Right atrium auricular region (tissue), 2 donors: ENCODE data around the gene SF3A1. TPM values are rescaled to one million over a fixed set of nuclear protein-coding genes. Genes with fewer than 3 reads are reported as not detected.

ENCODE experiments used
- DNase-seq: peaks from one replicate; pipeline ENCODE4 v3.0.0-alpha.2; 2019; ENCODE audit warnings: low spot score
- H3K27ac ChIP-seq, 2 donors: fragments of 200-600 bp; sonication (generic); 1 replicate in 1 of 2; 2 replicates in 1 of 2; pipeline ENCODE4 v1.5.1; 2016 to 2019
- H3K27me3 ChIP-seq, 2 donors: fragments of 200-600 bp; sonication (generic); one replicate each; pipeline versions ENCODE4 v1.5.1 to v1.6.0; 2017 to 2019
- H3K36me3 ChIP-seq: fragments of 200-600 bp; sonication (generic); one replicate; pipeline ENCODE4 v1.5.1; 2016
- H3K4me1 ChIP-seq, 2 donors: fragments of 200-600 bp; sonication (generic); one replicate each; pipeline versions ENCODE4 v1.5.1 to v1.6.0; 2017 to 2019
- H3K4me3 ChIP-seq, 2 donors: fragments of 200-600 bp; sonication (generic); 1 replicate in 1 of 2; 2 replicates in 1 of 2; pipeline ENCODE4 v1.5.1; 2017 to 2019; ENCODE audit warnings: mild to moderate bottlenecking in 1 of 2, moderate library complexity in 1 of 2
- H3K9me3 ChIP-seq, 2 donors: fragments of 200-600 bp; sonication (generic); one replicate each; pipeline ENCODE4 v1.5.1; 2019
- CTCF ChIP-seq, 2 donors: fragments of 200-600 bp; sonication (generic); IDR thresholded peaks; one replicate each; pipeline ENCODE4 v1.5.1; 2019; ENCODE audit warnings: antibody characterized with exemption in 2 of 2
- total RNA-seq, 2 donors: library from RNA; depleted of rRNA; stranded (reverse); fragments of >200 nt; gene quantifications; one replicate each; pipeline ENCODE4 v1.1.0, GENCODE V29; 2016

Gene SF3A1
- total RNA-seq, 2 donors from 2014 or later = 52.3 to 81.1 TPM

GRCh38 chr22:30390974-30391691 is 34.4 kb upstream of the SF3A1 start:
- TF ChIP-seq CTCF (IDR thresholded peaks at IDR 0.05) = peak; percentile 44 to 71
- no peak for DNase-seq
- H3K4me1 ChIP-seq = peaks cover 0 to 13% of the 10 kb centered on the region in 2 donors
- no peak overlapping the region for H3K27ac ChIP-seq
- H3K27me3 ChIP-seq = no peaks in the 10 kb centered on the region
- H3K4me3 ChIP-seq = no peak overlapping the region
- H3K9me3 ChIP-seq = no peaks in the 10 kb centered on the region
- no peaks in the 10 kb centered on the region for H3K36me3 ChIP-seq

- no peaks in the 10 kb centered on the region for H3K27me3 ChIP-seq
- TF ChIP-seq CTCF (IDR thresholded peaks at IDR 0.05) = peak; percentile 95 to 97
Measured at GRCh38 chr22:30386960-30387827, 30.5 kb upstream of the SF3A1 start, which contains the start of gene RNF215. Gene RNF215, minus strand, starts transcription at chr22:30387411. Its CDS starts 98 bp downstream, at chr22:30387313.

DNA sequence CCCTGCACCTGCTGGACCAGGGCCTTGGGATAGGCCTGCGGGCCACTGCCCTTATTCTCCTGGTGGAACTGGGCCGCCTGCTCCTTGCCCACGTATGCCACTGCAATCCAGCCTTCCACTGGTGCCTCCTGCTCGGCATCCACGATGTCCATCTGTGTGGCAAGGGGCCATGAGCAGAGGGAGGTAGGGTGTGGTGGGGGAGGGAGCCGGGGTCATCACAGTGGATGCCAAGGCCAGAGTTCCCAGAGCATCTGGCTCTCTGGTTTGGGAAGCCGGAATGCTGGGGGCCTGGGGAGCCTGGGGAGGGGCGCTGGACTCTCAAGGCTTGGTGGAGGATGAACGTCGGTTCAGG is 29.9 kb upstream of the SF3A1 start:
- no peaks in the 10 kb centered on the region for H3K36me3 ChIP-seq
- no peaks in the 10 kb centered on the region for H3K27me3 ChIP-seq
- no peak for TF ChIP-seq CTCF (IDR thresholded peaks at IDR 0.05)
- DNase-seq = no peak
- H3K4me1 ChIP-seq = peaks cover 0 to 28% of the 10 kb centered on the region in 2 donors
- no peaks in the 10 kb centered on the region for H3K9me3 ChIP-seq
- H3K27ac ChIP-seq = peak overlapping the region; percentile 69 to 76
- peak overlapping the region; percentile 54 to 61 for H3K4me3 ChIP-seq

More at GRCh38 chr22:30386960-30387827, 30.5 kb upstream of the SF3A1 start, which contains the start of gene RNF215:
- Histone ChIP-seq H3K4me3 (peak within 1 kb of the TSS; percentile 54 to 61), H3K36me3 (no peaks in the 10 kb centered on the region), H3K9me3 (no peaks in the 10 kb centered on the region), H3K27ac (peak within 1 kb of the TSS; percentile 69 to 76), H3K4me1 (peaks cover 0 to 28% of the 10 kb centered on the region in 2 donors)
- peak; percentile 63 for DNase-seq

GRCh38 chr22:30385942-30386341 is 29.2 kb upstream of the SF3A1 start:
- DNase-seq = no peak
- Histone ChIP-seq H3K4me1 (peaks cover 0 to 28% of the 10 kb centered on the region in 2 donors), H3K36me3 (no peaks in the 10 kb centered on the region), H3K27me3 (no peaks in the 10 kb centered on the region), H3K4me3 (no peak overlapping the region), H3K9me3 (no peaks in the 10 kb centered on the region), H3K27ac (no peak overlapping the region)
- TF ChIP-seq CTCF (IDR thresholded peaks at IDR 0.05) = no peak

- Histone ChIP-seq H3K9me3 (no peaks in the 10 kb centered on the region), H3K27ac (peak overlapping the region in 1 of 2 donors; percentile 75), H3K27me3 (no peaks in the 10 kb centered on the region), H3K36me3 (peaks cover 8% of the 10 kb centered on the region), H3K4me1 (peaks cover 0 to 28% of the 10 kb centered on the region in 2 donors), H3K4me3 (no peak overlapping the region)
- no peak for TF ChIP-seq CTCF (IDR thresholded peaks at IDR 0.05)
- DNase-seq = no peak
Measured at GRCh38 chr22:30383061-30383460, 26.4 kb upstream of the SF3A1 start.
